ENCODE measurements around the gene ADK. TPM values are rescaled to one million over a fixed set of nuclear protein-coding genes. Genes with fewer than 3 reads are reported as not detected.

ADK gene
- total and polyA plus RNA-seq, 8 donors = 44.8 to 68.6 (median 57.5) TPM

- no peaks in the 10 kb centered on the region for H3K27me3 ChIP-seq
These were observed 230.4 kb downstream of the ADK start for GRCh38 chr10:74381291-74381853.

GRCh38 chr10:74382663-74383062 is 231.6 kb downstream of the ADK start:
- intact Hi-C loops (cut with DNase I) = no loop called here
- H3K27me3 ChIP-seq = no peaks in the 10 kb centered on the region
- H3K36me3 ChIP-seq = no peaks in the 10 kb centered on the region
- H3K4me1 ChIP-seq = no peaks in the 10 kb centered on the region
- no peak overlapping the region for H3K27ac ChIP-seq
- no peak for ATAC-seq
- DNase-seq = no peak
- TF ChIP-seq, protein P1, sequence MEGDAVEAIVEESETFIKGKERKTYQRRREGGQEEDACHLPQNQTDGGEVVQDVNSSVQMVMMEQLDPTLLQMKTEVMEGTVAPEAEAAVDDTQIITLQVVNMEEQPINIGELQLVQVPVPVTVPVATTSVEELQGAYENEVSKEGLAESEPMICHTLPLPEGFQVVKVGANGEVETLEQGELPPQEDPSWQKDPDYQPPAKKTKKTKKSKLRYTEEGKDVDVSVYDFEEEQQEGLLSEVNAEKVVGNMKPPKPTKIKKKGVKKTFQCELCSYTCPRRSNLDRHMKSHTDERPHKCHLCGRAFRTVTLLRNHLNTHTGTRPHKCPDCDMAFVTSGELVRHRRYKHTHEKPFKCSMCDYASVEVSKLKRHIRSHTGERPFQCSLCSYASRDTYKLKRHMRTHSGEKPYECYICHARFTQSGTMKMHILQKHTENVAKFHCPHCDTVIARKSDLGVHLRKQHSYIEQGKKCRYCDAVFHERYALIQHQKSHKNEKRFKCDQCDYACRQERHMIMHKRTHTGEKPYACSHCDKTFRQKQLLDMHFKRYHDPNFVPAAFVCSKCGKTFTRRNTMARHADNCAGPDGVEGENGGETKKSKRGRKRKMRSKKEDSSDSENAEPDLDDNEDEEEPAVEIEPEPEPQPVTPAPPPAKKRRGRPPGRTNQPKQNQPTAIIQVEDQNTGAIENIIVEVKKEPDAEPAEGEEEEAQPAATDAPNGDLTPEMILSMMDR (IDR thresholded peaks at IDR 0.05) = no peak
- H3K4me3 ChIP-seq = no peak overlapping the region
- H3K9me3 ChIP-seq = no peaks in the 10 kb centered on the region

More at GRCh38 chr10:74381291-74381853, 230.4 kb downstream of the ADK start:
- DNase-seq (no peak), ATAC-seq (no peak)
- no peaks in the 10 kb centered on the region for H3K36me3 ChIP-seq
- intact Hi-C loops (cut with DNase I) = no loop called here
- H3K9me3 ChIP-seq = no peaks in the 10 kb centered on the region
- TF ChIP-seq, protein P1 (IDR thresholded peaks at IDR 0.05) = no peak
- no peaks in the 10 kb centered on the region for H3K4me1 ChIP-seq
- H3K4me3 ChIP-seq = no peak overlapping the region
- H3K27ac ChIP-seq = no peak overlapping the region

GRCh38 chr10:74383642-74384041 is 232.6 kb downstream of the ADK start:
- H3K4me3 ChIP-seq = no peak overlapping the region
- DNase-seq = no peak
- no peak for ATAC-seq
- no peaks in the 10 kb centered on the region for H3K27me3 ChIP-seq
- intact Hi-C loops (cut with DNase I) = no loop called here
- no peak overlapping the region for H3K27ac ChIP-seq
- H3K4me1 ChIP-seq = no peaks in the 10 kb centered on the region
- TF ChIP-seq, protein P1 (IDR thresholded peaks at IDR 0.05) = no peak
- no peaks in the 10 kb centered on the region for H3K36me3 ChIP-seq
- no peaks in the 10 kb centered on the region for H3K9me3 ChIP-seq

DNA sequence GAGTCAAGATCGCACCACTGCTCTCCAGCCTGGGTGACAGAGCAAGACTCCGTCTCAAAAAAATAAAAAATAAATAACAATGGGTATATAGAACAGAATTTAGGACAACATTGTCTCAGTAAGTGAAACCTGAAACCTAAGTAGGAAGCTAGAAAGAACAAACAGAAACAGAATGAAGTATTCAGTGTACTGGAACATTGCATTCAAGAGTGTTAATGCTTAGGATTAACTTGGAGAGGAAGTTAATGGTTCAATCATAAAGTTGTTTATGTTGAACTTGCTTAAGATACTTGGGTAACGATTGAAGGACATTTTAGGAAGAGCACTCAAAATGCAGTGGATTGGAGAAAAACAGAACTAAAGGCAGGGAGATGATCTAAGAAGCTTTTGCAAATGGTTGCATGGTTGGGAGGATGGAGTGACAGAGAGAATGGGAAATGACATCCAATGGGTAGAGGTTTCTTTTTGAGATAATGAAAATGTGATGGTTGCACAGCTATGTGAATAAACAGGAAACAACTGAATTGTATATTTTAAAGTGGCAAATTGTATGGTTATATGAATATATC is 233.7 kb downstream of the ADK start:
- intact Hi-C loops (cut with DNase I) = no loop called here
- no peaks in the 10 kb centered on the region for H3K9me3 ChIP-seq
- TF ChIP-seq, protein P1 (IDR thresholded peaks at IDR 0.05) = no peak
- no peak overlapping the region for H3K27ac ChIP-seq
- H3K4me1 ChIP-seq = no peaks in the 10 kb centered on the region
- H3K4me3 ChIP-seq = no peak overlapping the region
- ATAC-seq (peak; percentile 35), DNase-seq (no peak)
- no peaks in the 10 kb centered on the region for H3K27me3 ChIP-seq
- no peaks in the 10 kb centered on the region for H3K36me3 ChIP-seq

DNA sequence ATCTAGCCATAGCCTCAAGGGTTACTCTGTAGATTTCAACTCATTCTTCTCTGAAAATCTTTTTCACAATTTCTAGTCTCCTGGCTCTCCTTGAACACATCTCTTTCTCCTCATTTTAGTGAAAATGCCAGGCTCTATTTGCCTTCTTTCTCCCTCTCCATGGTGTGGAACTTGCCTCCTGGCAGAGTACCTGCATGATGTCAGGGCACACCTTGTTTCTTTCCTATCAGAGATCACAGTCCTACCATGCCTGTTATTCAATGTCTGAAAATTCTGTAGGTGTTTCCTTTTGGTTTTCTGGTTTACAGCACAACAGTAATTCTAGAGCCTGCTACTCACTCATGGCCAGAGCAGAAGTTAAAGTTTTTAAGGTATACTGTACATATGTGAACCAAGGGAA is 237.8 kb downstream of the ADK start:
- Histone ChIP-seq H3K4me1 (no peaks in the 10 kb centered on the region), H3K4me3 (no peak overlapping the region), H3K27me3 (no peaks in the 10 kb centered on the region), H3K36me3 (no peaks in the 10 kb centered on the region), H3K9me3 (no peaks in the 10 kb centered on the region), H3K27ac (no peak overlapping the region)
- intact Hi-C loops (cut with DNase I) = no loop called here
- no peak for DNase-seq
- ATAC-seq = no peak
- TF ChIP-seq, protein P1 (IDR thresholded peaks at IDR 0.05) = no peak
